HG03342 (cell line): ENCODE data around the gene USP6NL.
"Not testable (repeated sequence)": the region's sequence is repeated elsewhere in the genome, so short reads cannot be mapped to it uniquely, and the experiment has no call there.

Source experiments
- ATAC-seq: cut with Tn5 transposase; IDR thresholded peaks from one replicate; pipeline ENCODE4 v1.9.1; 2021; ENCODE audit warnings: mild to moderate bottlenecking, moderate library complexity; ENCODE audit not compliant: unreplicated experiment

The USP6NL gene

GRCh38 chr10:11611248-11612020 lies at the start of gene USP6NL:
Gene USP6NL (minus strand): TSS chr10:11611650. CDS start chr10:11597634, 14,016 bp downstream.
- ATAC-seq = peak; percentile 52

- ATAC-seq = no peak
Observed at GRCh38 chr10:11658801-11659368, 47.4 kb upstream of the USP6NL start.

GRCh38 chr10:11655836-11656235 lies 44.4 kb upstream of the USP6NL start:
- ATAC-seq = no peak

GRCh38 chr10:11654659-11655058 lies 43.2 kb upstream of the USP6NL start:
- no peak for ATAC-seq

GRCh38 chr10:11653758-11654471 lies 42.5 kb upstream of the USP6NL start:
- no peak for ATAC-seq

- no peak for ATAC-seq
Observed at GRCh38 chr10:11647676-11648075, 36.2 kb upstream of the USP6NL start.

- no peak for ATAC-seq
Observed at GRCh38 chr10:11646450-11646849, 35.0 kb upstream of the USP6NL start.

- ATAC-seq = no peak
Observed at GRCh38 chr10:11643039-11643438, 31.6 kb upstream of the USP6NL start.

- ATAC-seq = no peak
Observed at GRCh38 chr10:11642566-11642965, 31.1 kb upstream of the USP6NL start.

- ATAC-seq = no peak
Observed at GRCh38 chr10:11639849-11640764, 28.7 kb upstream of the USP6NL start.

GRCh38 chr10:11639362-11639761 lies 27.9 kb upstream of the USP6NL start:
- ATAC-seq = no peak

- peak; percentile 90 for ATAC-seq
Observed at GRCh38 chr10:11638055-11638698, 26.7 kb upstream of the USP6NL start.

GRCh38 chr10:11636697-11637303 lies 25.4 kb upstream of the USP6NL start:
- ATAC-seq = no peak

GRCh38 chr10:11631890-11632587 lies 20.6 kb upstream of the USP6NL start:
- ATAC-seq = peak; percentile 99

GRCh38 chr10:11631291-11631690 lies 19.8 kb upstream of the USP6NL start:
- ATAC-seq = no peak

- ATAC-seq = no peak
Observed at GRCh38 chr10:11629731-11630130, 18.3 kb upstream of the USP6NL start.

GRCh38 chr10:11627941-11628340 lies 16.5 kb upstream of the USP6NL start:
- ATAC-seq = not testable (repeated sequence)

- no peak for ATAC-seq
Observed at GRCh38 chr10:11626071-11626470, 14.6 kb upstream of the USP6NL start.

GRCh38 chr10:11625019-11625735 lies 13.7 kb upstream of the USP6NL start:
- ATAC-seq = peak; percentile 94
